ENCODE results near the gene STK33.
"Not testable (repeated sequence)": the region's sequence is repeated elsewhere in the genome, so short reads cannot be mapped to it uniquely, and the experiment has no call there.

Gene STK33

GRCh38 chr11:8533332-8533731 lies 60.7 kb downstream of the STK33 start:
- DNase-seq = no peak

- DNase-seq = no peak
Measured at GRCh38 chr11:8532475-8532874, 61.6 kb downstream of the STK33 start.

- DNase-seq = no peak
Measured at GRCh38 chr11:8531982-8532381, 62.0 kb downstream of the STK33 start.

- no peak for DNase-seq
Measured at GRCh38 chr11:8531312-8531711, 62.7 kb downstream of the STK33 start.

- no peak for DNase-seq
Measured at GRCh38 chr11:8527939-8528338, 66.1 kb downstream of the STK33 start.

- no peak for DNase-seq
Measured at GRCh38 chr11:8523396-8523795, 70.6 kb downstream of the STK33 start.

GRCh38 chr11:8512547-8512946 lies 81.5 kb downstream of the STK33 start:
- DNase-seq = no peak

- no peak for DNase-seq
Measured at GRCh38 chr11:8503910-8504364, 90.1 kb downstream of the STK33 start.

- no peak for DNase-seq
Measured at GRCh38 chr11:8501836-8502235, 92.2 kb downstream of the STK33 start.

- DNase-seq = no peak
Measured at GRCh38 chr11:8488395-8488794, 105.6 kb downstream of the STK33 start.

- DNase-seq = no peak
Measured at GRCh38 chr11:8487261-8487660, 106.8 kb downstream of the STK33 start.

GRCh38 chr11:8484251-8484650 lies 109.8 kb downstream of the STK33 start:
- DNase-seq = no peak

GRCh38 chr11:8480858-8481257 lies 113.2 kb downstream of the STK33 start:
- no peak for DNase-seq

- DNase-seq = no peak
Measured at GRCh38 chr11:8477680-8478079, 116.3 kb downstream of the STK33 start.

GRCh38 chr11:8477151-8477550 lies 116.9 kb downstream of the STK33 start:
- DNase-seq = no peak

GRCh38 chr11:8467806-8468205 lies 126.2 kb downstream of the STK33 start:
- not testable (repeated sequence) for DNase-seq

GRCh38 chr11:8467356-8467755 lies 126.7 kb downstream of the STK33 start:
- DNase-seq = not testable (repeated sequence)

- not testable (repeated sequence) for DNase-seq
Measured at GRCh38 chr11:8466884-8467283, 127.1 kb downstream of the STK33 start.

GRCh38 chr11:8459711-8460399 lies 134.2 kb downstream of the STK33 start:
- no peak for DNase-seq

- DNase-seq = no peak
Measured at GRCh38 chr11:8442301-8442700, 151.7 kb downstream of the STK33 start.

- no peak for DNase-seq
Measured at GRCh38 chr11:8440649-8441048, 153.4 kb downstream of the STK33 start.

- no peak for DNase-seq
Measured at GRCh38 chr11:8429483-8429882, 164.5 kb downstream of the STK33 start.

GRCh38 chr11:8426076-8426475 lies 168.0 kb downstream of the STK33 start:
- no peak for DNase-seq

- no peak for DNase-seq
Measured at GRCh38 chr11:8415195-8415594, 178.8 kb downstream of the STK33 start.
